Esophagus muscularis mucosa (tissue), 3 donors: ENCODE results near the gene SNX7.

Experiments used
- CTCF ChIP-seq, 3 experiments: fragments of 200-600 bp in 2 of 3; fragments of 450-650 bp in 1 of 3; sonication (generic) in 2 of 3; IDR thresholded peaks; one replicate each; pipeline ENCODE4 v1.5.1; 2017 to 2019; ENCODE audit warnings: antibody characterized with exemption in 3 of 3, mild to moderate bottlenecking in 2 of 3, moderate library complexity in 1 of 3
- POLR2A ChIP-seq: fragments of 450-650 bp; IDR thresholded peaks from one replicate; pipeline ENCODE4 v1.6.1; 2017; ENCODE audit warnings: antibody characterized with exemption, moderate library complexity, mild to moderate bottlenecking, low read depth

DNA sequence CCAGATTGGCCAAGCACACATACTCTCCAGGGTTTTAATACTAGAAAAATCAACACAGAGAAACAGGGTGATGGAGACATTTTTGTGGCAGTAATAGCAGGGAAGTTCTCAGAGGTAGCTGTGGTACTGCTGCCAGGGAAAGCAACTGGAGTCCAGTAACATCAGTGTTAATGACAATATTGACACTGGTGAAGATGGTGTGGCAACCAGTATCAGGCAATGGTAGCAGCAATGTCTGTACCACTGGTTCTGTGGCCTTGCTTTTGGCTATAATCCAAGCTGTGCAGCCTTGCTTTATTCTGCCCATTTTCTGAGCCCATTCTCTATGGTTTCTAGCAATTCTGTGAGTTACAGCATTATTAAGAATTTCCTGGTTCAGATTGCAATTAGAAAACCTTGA lies 1.6 kb upstream of the SNX7 start:
- TF ChIP-seq CTCF (IDR thresholded peaks at IDR 0.05) (no peak), POLR2A (no peak)
